ENCODE measurements around the gene ZNRF3. TPM values are rescaled to one million over a fixed set of nuclear protein-coding genes. Genes with fewer than 3 reads are reported as not detected.

Gene ZNRF3
- total RNA-seq, 1 donor from 2014 or later: 18.5 TPM

GRCh38 chr22:29071261-29072045 is 188.1 kb downstream of the ZNRF3 start:
- DNase-seq (ENCODE audit: low read depth, low spot score): peak; percentile 42
- peaks cover 66% of the 10 kb centered on the region for H3K27me3 Mint-ChIP-seq (ENCODE audit: low read depth)
- peaks cover 20% of the 10 kb centered on the region for H3K4me1 Mint-ChIP-seq
- no peak overlapping the region for H3K27ac Mint-ChIP-seq (ENCODE audit: unreplicated experiment)
- H3K9me3 Mint-ChIP-seq: no peaks in the 10 kb centered on the region
- TF ChIP-seq CTCF (conservative IDR thresholded peaks at IDR 0.05): no peak
- no peaks in the 10 kb centered on the region for H3K36me3 Mint-ChIP-seq (ENCODE audit: low read depth)
- peak overlapping the region; percentile 85 for H3K4me3 Mint-ChIP-seq

GRCh38 chr22:29072193-29072978 is 189.0 kb downstream of the ZNRF3 start:
- Mint-ChIP-seq H3K4me1 (peaks cover 20% of the 10 kb centered on the region), H3K36me3 (ENCODE audit: low read depth) (no peaks in the 10 kb centered on the region), H3K27ac (ENCODE audit: unreplicated experiment) (no peak overlapping the region), H3K4me3 (peak overlapping the region; percentile 81), H3K9me3 (no peaks in the 10 kb centered on the region), H3K27me3 (ENCODE audit: low read depth) (peaks cover 66% of the 10 kb centered on the region)
- peak; percentile 71 for DNase-seq (ENCODE audit: low read depth, low spot score)
- no peak for TF ChIP-seq CTCF (conservative IDR thresholded peaks at IDR 0.05)

GRCh38 chr22:29072979-29073617 is 189.7 kb downstream of the ZNRF3 start, which contains the start of gene KREMEN1:
Gene KREMEN1 (plus strand): TSS chr22:29073035. CDS start chr22:29073131, 96 bp downstream.
- H3K4me3 Mint-ChIP-seq: peak within 1 kb of the TSS; percentile 81
- no peak within 1 kb of the TSS for H3K27ac Mint-ChIP-seq (ENCODE audit: unreplicated experiment)
- no peak for TF ChIP-seq CTCF (conservative IDR thresholded peaks at IDR 0.05)
- no peak for DNase-seq (ENCODE audit: low read depth, low spot score)
- no peaks in the 10 kb centered on the region for H3K36me3 Mint-ChIP-seq (ENCODE audit: low read depth)
- peaks cover 20% of the 10 kb centered on the region for H3K4me1 Mint-ChIP-seq
- H3K9me3 Mint-ChIP-seq: no peaks in the 10 kb centered on the region
- H3K27me3 Mint-ChIP-seq (ENCODE audit: low read depth): peaks cover 66% of the 10 kb centered on the region

- Mint-ChIP-seq H3K9me3 (no peaks in the 10 kb centered on the region), H3K4me1 (peaks cover 20% of the 10 kb centered on the region), H3K36me3 (ENCODE audit: low read depth) (no peaks in the 10 kb centered on the region), H3K27ac (ENCODE audit: unreplicated experiment) (no peak overlapping the region), H3K4me3 (peak overlapping the region; percentile 77), H3K27me3 (ENCODE audit: low read depth) (peaks cover 66% of the 10 kb centered on the region)
- DNase-seq (ENCODE audit: low read depth, low spot score): peak; percentile 37
- no peak for TF ChIP-seq CTCF (conservative IDR thresholded peaks at IDR 0.05)
These were observed 190.4 kb downstream of the ZNRF3 start for GRCh38 chr22:29073618-29074275.

- Mint-ChIP-seq H3K27ac (ENCODE audit: unreplicated experiment) (no peak overlapping the region), H3K27me3 (ENCODE audit: low read depth) (peaks cover 61% of the 10 kb centered on the region), H3K9me3 (no peaks in the 10 kb centered on the region), H3K4me3 (peak overlapping the region; percentile 77), H3K36me3 (ENCODE audit: low read depth) (no peaks in the 10 kb centered on the region), H3K4me1 (peaks cover 20% of the 10 kb centered on the region)
- no peak for DNase-seq (ENCODE audit: low read depth, low spot score)
- TF ChIP-seq CTCF (conservative IDR thresholded peaks at IDR 0.05): no peak
These were observed 191.0 kb downstream of the ZNRF3 start for GRCh38 chr22:29074276-29074772.

Measured in neural crest cell (in vitro differentiated cells).